IPS-18a (cell line): Measurements from ENCODE around the gene KCTD10.
A peak's percentile ranks its signal among the peaks of the same experiment; 100 is the strongest.

Experiments used
- H3K27ac ChIP-seq: one replicate; pipeline ENCODE4 v1.5.1; 2013; ENCODE audit warnings: low read length
- H3K27me3 ChIP-seq: one replicate; pipeline ENCODE4 v1.6.1; 2013; ENCODE audit warnings: mild to moderate bottlenecking, low read length; ENCODE audit not compliant: control insufficient read depth, insufficient read depth
- H3K36me3 ChIP-seq: one replicate; pipeline ENCODE4 v1.6.1; 2013; ENCODE audit warnings: low read depth, low read length; ENCODE audit not compliant: control insufficient read depth
- H3K4me1 ChIP-seq: one replicate; pipeline ENCODE4 v1.6.1; 2013; ENCODE audit warnings: low read depth, low read length; ENCODE audit not compliant: control insufficient read depth
- H3K4me3 ChIP-seq: one replicate; pipeline ENCODE4 v1.5.1; 2013; ENCODE audit warnings: low read length
- H3K9ac ChIP-seq: one replicate; pipeline ENCODE4 v1.6.1; 2013; ENCODE audit warnings: mild to moderate bottlenecking, low read length, moderate library complexity
- H3K9me3 ChIP-seq: one replicate; pipeline ENCODE4 v1.6.1; 2013; ENCODE audit warnings: low read depth, low read length; ENCODE audit not compliant: control insufficient read depth

Gene KCTD10

DNA sequence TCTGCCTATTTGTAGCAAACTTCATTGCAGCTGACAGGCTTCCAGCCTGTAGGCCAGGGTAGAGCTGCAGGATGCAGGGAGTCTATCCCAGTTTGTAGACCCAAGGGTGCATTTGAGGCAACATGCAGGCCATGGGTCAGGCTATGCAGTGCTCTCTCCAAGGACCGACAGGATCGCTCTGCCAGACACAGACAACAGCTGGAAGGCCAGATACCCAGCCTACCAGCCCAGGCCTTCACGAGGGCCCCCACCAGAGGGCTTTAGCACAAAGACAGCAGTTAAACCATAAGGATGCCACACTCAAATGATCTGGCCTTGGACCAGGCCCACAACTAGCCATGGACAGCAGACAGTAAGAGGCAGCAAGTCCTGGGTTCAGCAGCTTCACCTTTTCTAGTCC lies 10.3 kb downstream of the KCTD10 start:
- H3K27ac ChIP-seq, result no peak overlapping the region
- H3K9me3 ChIP-seq, result no peaks in the 10 kb centered on the region
- no peak overlapping the region for H3K4me3 ChIP-seq
- H3K4me1 ChIP-seq, result peaks cover 34% of the 10 kb centered on the region
- H3K9ac ChIP-seq, result no peak overlapping the region
- H3K36me3 ChIP-seq, result peaks cover 22% of the 10 kb centered on the region
- H3K27me3 ChIP-seq, result no peaks in the 10 kb centered on the region

DNA sequence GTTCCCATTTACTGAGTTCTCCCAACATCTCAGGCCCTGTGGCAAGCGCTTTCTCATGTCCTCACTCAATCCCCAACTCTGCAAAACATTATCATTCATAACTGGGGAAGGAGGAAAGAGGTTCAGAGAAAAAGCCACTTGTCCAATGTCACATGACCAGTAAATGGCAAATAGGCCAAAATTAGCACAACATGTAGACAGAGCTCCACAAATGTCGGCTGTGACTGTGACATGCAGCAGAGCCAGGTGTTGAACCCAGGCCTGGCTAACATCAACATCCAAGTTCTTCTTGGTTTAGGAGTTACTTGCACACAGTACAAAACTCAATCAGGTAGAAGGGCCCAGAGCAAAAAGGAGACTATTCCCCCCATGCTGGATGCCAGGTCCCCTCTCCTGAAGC lies 10.8 kb downstream of the KCTD10 start:
- Histone ChIP-seq H3K27ac (no peak overlapping the region), H3K36me3 (peaks cover 22% of the 10 kb centered on the region), H3K9ac (no peak overlapping the region), H3K4me1 (peaks cover 39% of the 10 kb centered on the region), H3K4me3 (no peak overlapping the region), H3K9me3 (no peaks in the 10 kb centered on the region), H3K27me3 (no peaks in the 10 kb centered on the region)

DNA sequence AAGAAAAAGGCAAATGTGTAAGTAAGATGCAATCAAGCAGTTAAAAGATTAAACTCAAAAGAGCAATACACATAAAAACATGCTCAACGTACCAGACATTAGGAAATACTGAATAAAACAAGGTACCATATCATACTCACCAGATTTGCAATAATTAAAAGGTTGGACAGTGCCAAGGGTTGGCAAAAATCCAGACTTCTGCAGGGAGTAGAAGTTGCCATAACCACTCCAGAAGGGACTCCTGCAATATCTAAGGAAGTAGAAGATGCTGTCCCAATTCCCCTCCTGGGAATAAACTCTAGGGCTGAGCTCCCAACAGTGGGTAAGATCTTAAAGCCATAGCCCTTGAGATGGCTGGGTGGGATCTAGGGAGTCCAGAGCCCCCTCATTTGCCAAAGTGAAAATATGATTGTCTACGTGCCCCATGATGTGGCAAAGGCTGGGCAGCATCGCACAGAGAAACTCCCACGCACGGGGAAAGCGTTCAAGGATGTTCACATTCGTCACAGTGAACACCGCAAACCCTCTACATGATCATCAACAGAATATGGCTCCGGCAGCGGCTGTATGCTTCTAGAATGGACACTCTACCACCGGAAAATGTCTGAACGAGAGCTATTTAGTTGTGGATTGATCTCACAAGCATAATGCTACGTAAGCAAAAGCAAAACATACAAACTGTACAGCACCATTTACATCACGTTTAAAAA lies 12.3 kb downstream of the KCTD10 start:
- no peaks in the 10 kb centered on the region for H3K27me3 ChIP-seq
- peaks cover 52% of the 10 kb centered on the region for H3K4me1 ChIP-seq
- H3K36me3 ChIP-seq, result peaks cover 22% of the 10 kb centered on the region
- H3K4me3 ChIP-seq, result no peak overlapping the region
- H3K9me3 ChIP-seq, result no peaks in the 10 kb centered on the region
- no peak overlapping the region for H3K27ac ChIP-seq
- no peak overlapping the region for H3K9ac ChIP-seq

DNA sequence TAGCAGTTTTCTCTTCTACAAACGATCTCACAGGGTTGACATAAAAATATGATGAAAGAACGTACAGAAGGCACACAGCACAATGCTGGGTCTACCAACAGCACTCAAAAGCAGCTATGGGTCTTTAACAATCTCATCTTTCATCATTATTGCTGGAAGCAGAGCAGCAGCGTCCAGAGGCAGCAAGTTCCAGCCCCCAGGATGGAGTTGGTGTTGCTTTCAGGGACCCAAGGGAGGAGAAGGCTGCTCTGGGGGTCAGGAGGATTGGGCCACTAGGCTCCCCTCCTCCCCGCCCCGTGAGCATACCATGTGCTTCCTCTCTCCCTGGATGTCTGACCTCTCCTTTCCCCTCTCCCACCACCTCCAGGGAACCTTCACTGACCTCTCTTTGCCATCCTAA lies 13.3 kb downstream of the KCTD10 start:
- Histone ChIP-seq H3K36me3 (peaks cover 13% of the 10 kb centered on the region), H3K9ac (peak overlapping the region; percentile 11), H3K27me3 (no peaks in the 10 kb centered on the region), H3K4me1 (peaks cover 63% of the 10 kb centered on the region), H3K27ac (peak overlapping the region; percentile 29), H3K4me3 (peak overlapping the region; percentile 36), H3K9me3 (no peaks in the 10 kb centered on the region)

DNA sequence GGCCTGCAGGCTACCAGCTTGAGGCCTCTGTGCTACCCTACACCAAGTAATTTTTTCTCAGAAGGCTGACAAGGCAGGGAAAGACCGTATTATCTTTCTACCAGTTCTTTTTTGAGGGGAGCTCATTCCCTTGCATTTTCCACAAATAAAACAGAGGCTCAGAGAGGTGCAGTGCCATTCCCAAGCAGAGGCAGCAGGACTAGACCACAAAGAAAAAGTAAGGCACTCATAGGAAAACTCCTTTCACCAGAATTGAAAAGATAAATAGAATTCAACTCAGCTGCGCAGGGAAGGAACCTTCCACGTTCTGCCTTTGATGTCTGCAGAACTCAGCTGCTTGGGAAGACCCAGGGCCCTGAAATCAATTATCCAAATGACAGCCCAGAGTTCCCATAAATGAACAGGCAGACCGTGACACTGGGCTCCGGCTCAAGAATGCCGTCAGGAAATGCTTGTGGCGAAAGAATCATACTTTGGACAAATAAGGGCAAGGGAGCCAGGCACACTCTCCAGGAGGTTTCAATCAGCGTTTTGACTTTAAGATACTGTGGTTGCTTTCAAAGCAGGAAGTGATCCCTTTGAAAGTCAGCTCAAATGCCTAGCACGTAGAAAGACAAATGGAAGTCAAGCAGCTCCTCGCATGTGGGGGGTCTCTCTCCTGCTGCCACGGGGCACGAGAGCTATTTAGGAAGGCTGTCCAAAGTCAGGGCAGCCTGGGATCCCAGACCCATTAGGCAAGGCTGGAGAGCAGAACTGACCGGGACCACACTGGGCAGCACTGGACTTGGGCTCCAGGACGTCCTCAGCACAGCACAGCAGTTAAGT lies 14.0 kb downstream of the KCTD10 start:
- peaks cover 68% of the 10 kb centered on the region for H3K4me1 ChIP-seq
- H3K27me3 ChIP-seq, result no peaks in the 10 kb centered on the region
- H3K27ac ChIP-seq, result peak overlapping the region; percentile 54
- no peaks in the 10 kb centered on the region for H3K9me3 ChIP-seq
- H3K4me3 ChIP-seq, result peak overlapping the region; percentile 36
- peaks cover 11% of the 10 kb centered on the region for H3K36me3 ChIP-seq
- peak overlapping the region; percentile 16 for H3K9ac ChIP-seq

DNA sequence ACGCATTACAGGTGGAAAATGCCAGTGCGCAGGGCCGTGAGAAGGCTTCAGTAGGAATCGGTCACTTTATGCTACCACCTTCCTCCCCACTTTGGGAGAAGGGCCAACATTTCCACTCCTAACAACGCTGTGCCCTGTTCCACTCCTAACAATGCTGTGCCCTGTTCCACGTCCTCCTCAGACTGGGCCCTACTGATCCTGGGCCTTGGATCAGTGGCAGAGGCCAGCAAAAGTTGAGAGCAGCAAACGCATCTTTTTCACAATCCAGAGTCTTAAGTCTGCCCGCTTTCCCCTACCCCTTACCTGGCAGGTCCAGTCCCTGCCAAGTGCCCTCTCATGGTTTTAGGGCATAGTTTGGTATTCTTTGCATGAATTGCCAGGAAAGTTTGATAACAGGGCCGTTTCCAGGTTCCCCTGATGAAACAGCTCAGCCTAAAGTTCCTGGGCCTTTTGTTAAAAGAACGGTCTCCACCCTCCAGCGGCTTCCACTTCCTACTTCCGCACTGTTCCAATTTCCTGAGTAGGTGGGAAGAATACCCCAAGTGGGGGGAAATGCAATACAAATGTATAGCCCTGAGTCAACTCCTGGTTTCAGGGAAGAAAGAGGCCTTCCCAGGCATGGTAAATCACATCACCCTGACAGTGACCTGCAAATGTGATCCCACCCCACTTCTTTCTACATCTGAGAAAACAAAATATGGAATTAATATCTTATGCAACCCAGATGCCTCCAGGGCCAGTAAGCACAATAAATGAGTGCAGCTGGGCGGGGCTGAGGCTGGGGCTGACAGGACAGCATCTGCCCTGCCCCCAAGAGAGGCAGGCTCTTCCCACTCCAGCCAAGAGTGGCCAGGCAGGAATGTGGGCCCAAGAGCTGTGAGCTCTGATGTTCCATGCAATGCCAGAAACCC lies 15.0 kb downstream of the KCTD10 start:
- peaks cover 76% of the 10 kb centered on the region for H3K4me1 ChIP-seq
- H3K9ac ChIP-seq, result peak overlapping the region; percentile 16

DNA sequence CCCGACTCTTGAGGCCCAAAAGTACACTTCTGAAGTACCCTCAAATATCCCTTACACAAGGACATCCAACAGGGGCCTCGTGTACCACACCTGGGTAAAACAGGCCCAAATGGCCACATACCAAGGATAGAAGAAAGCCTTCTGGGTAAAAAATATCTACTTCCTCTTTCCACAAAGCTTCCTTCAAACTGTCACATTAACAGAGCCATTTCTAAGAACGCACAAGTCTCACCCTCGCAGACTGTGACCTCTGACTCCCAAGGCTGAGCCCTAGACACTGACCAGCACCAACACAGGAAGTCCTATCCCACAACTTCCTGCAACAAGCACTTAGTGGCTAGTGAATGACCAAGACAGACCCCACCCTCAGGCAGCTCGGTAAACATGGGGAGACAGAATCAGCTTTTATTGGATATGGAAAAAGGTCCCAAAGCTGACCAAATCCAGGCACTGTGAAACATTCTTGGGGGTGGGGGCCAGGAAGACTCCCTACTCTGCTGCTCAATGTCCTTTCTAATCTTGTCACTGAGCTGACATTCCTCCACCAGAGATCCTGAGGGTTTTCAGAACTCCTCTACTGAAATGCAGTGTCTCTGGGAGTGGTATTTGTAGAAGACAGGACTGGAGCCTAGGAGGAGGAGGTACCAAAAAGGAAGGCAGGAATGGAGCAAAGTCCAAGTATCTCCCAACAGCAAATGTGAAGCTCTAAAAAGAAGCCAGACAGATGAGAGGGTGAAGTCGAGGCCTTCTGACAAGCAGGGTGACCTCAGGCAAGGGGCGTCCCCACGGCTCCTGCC lies 15.9 kb downstream of the KCTD10 start:
- Histone ChIP-seq H3K4me3 (no peak overlapping the region), H3K27ac (peak overlapping the region; percentile 20), H3K4me1 (peaks cover 78% of the 10 kb centered on the region), H3K9ac (no peak overlapping the region), H3K36me3 (peaks cover 18% of the 10 kb centered on the region), H3K27me3 (no peaks in the 10 kb centered on the region), H3K9me3 (no peaks in the 10 kb centered on the region)

More for the DNA sequence above, 15.0 kb downstream of the KCTD10 start:
- Histone ChIP-seq H3K4me3 (peak overlapping the region; percentile 36), H3K36me3 (peaks cover 12% of the 10 kb centered on the region), H3K9me3 (no peaks in the 10 kb centered on the region), H3K27me3 (no peaks in the 10 kb centered on the region), H3K27ac (peak overlapping the region; percentile 54)

DNA sequence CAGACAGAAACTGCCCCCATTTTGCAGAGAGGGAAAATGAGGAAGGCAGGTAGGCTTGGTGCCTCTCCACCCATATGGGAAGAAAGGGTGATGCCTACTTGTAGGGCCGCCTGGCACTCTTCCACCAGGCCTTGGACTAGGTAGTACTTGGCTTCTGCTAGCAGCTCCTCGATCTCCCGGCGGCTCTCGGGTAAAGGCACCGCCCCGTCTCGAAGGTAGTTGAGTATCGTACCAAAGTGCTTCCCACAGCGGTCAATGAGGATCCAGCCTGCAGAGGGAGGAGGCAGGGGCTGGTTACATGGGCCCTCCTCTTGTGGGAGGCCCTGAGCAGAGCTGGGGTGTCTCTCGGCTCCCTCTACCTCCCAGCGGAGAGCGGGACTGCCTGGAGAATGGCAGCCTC lies 16.6 kb downstream of the KCTD10 start:
- Histone ChIP-seq H3K9me3 (no peaks in the 10 kb centered on the region), H3K27me3 (no peaks in the 10 kb centered on the region), H3K9ac (no peak overlapping the region), H3K4me3 (no peak overlapping the region), H3K27ac (peak overlapping the region; percentile 20), H3K4me1 (peaks cover 78% of the 10 kb centered on the region), H3K36me3 (peaks cover 25% of the 10 kb centered on the region)

DNA sequence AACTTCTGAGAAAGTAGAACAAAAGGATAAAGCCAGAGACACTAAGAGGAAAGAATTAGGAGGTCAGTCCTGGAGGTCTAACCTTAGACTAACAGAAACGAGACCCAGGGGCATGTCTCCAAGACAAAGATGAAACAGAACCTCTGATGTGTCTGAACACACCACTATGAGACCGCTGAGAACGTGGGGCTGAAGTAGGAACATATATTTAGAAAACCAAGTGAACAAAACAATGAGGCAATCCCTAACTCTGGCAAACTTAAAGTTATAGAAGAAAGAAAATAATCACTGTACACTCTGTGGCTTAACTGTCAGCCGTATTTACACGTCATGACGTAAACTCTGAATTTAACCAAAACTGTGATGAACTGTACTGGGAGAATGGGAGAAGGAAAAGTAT lies 17.9 kb downstream of the KCTD10 start:
- Histone ChIP-seq H3K27ac (peak overlapping the region; percentile 91), H3K9ac (peak overlapping the region; percentile 64), H3K4me3 (peak overlapping the region; percentile 38), H3K4me1 (peaks cover 72% of the 10 kb centered on the region), H3K36me3 (peaks cover 33% of the 10 kb centered on the region), H3K9me3 (no peaks in the 10 kb centered on the region), H3K27me3 (no peaks in the 10 kb centered on the region)

DNA sequence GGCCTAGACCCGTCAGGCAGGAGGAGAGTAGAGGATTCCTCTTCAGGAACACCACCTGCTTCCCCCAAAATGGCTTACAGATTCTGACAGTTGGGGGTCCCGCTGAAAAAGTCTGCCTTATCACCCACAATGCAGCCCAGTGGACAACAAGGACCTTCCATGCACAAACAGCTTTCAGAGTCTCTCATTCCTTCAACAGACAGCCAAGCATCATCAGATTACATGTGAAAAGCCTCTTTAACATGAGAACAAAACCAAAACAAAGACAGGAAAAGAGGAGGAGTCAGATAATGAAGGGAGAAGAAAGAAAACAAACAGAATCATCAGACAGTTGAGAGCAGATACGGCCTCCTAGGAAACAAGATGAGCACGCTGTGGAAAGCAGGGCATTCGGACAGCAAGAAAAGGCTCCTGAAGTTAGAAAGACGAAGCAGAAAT lies 18.3 kb downstream of the KCTD10 start:
- Histone ChIP-seq H3K27ac (peak overlapping the region; percentile 91), H3K36me3 (peaks cover 37% of the 10 kb centered on the region), H3K9me3 (no peaks in the 10 kb centered on the region), H3K4me3 (peak overlapping the region; percentile 38), H3K4me1 (peaks cover 67% of the 10 kb centered on the region), H3K9ac (peak overlapping the region; percentile 64), H3K27me3 (no peaks in the 10 kb centered on the region)
